Stimulated activated CD4-positive, alpha-beta T cell treated with anti-CD3 and anti-CD28 coated beads, Interleukin-4, amount 100 ng/mL, for 48 hours (primary cell): ENCODE measurements around the gene C1orf21.
"Not testable (repeated sequence)": the region's sequence is repeated elsewhere in the genome, so short reads cannot be mapped to it uniquely, and the experiment has no call there.

Experiments
- DNase-seq, 2 donors: peaks; one replicate each; pipeline ENCODE4 v3.0.0-alpha.2; 2020; ENCODE audit warnings: low read depth in 2 of 2

The C1orf21 gene, protein sequence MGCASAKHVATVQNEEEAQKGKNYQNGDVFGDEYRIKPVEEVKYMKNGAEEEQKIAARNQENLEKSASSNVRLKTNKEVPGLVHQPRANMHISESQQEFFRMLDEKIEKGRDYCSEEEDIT

DNA sequence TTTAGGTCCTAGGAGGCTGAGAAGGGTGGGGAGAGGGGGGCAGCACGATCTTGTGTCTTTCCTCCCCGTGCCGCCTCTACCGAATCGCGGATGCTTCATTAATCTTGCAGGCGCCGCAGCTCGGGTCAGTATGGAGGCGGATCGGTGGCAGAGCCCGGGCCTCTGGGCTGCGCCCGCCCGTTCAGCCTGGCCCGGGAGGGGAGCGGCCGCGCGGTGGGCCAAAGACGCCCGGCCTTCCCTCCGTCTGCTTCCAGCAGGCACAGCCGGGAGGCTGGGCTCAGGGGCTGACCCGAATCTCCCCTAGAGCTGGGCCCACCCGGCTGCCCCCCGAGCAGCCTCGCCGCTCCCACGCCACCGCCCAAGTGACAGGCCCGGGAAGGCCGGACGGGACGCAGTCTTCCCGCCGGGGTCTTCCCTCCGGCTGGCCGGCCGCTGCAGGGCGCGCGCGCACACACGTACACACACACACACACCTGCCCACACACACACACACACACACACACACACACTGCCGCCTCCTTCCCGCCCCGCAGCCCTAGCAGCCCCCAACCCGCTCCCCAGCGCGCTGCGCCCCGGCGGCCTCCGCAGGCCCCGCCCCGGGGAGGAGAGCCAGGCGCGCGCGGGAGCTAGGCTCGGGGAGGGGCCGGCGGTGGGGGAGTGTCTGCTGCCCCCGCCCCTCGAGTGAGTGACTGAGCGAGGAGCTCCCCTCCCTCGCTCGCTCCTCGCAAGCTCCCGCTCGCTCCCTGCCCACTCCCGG is at the start of gene C1orf21:
Gene C1orf21, plus strand, starts transcription at position 718 of the 757 bp plus-strand sequence. CDS start 90,481 bp downstream, outside the sequence.
- peak; percentile 62 to 72 for DNase-seq

DNA sequence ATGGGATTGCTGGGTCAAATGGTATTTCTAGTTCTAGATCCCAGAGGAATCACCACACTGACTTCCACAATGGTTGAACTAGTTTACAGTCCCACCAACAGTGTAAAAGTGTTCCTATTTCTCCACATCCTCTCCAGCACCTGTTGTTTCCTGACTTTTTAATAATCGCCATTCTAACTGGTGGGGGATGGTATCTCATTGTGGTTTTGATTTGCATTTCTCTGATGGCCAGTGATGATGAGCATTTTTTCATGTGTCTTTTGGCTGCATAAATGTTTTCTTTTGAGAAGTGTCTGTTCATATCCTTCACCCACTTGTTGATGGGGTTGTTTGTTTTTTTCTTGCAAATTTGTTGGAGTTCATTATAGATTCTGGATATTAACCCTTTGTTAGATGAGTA is 49.0 kb upstream of the C1orf21 start:
- DNase-seq: not testable (repeated sequence)

DNA sequence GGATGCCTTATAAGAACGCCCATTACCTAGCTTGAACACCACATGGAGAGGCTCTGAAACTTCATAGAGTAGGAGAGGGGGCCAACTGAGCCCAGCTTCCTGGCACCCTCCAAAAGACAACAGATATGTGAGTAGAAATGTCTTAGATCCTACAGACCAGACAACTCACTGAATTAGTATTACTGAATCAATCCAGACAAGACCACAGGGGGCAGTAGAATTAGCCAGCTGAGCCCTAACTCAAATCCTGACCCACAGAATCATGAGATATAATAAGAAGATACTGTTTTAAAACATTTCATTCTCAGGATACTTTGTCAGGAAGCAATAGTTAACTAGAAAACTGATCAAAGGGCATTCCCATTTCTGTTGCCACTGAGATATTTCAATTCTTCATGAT is 45.8 kb upstream of the C1orf21 start:
- DNase-seq: no peak

DNA sequence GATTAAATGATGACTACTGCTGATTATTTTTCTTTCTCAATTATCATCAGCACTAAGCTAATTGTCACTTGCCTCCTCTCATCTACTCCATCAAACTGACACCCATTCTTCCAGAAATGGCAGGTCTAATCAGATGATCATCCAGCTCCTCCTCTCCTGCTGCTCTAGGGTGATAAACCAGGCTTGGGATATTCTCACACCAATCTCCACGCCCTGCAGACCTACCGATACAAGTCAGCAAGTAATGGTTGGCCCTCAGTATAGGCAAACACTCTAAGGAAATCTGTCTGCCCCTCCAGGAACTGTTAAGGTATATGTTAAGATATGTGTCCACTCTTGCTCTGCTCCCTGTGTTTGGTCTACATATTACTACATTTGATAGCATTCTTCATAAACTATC is 36.3 kb upstream of the C1orf21 start:
- no peak for DNase-seq

DNA sequence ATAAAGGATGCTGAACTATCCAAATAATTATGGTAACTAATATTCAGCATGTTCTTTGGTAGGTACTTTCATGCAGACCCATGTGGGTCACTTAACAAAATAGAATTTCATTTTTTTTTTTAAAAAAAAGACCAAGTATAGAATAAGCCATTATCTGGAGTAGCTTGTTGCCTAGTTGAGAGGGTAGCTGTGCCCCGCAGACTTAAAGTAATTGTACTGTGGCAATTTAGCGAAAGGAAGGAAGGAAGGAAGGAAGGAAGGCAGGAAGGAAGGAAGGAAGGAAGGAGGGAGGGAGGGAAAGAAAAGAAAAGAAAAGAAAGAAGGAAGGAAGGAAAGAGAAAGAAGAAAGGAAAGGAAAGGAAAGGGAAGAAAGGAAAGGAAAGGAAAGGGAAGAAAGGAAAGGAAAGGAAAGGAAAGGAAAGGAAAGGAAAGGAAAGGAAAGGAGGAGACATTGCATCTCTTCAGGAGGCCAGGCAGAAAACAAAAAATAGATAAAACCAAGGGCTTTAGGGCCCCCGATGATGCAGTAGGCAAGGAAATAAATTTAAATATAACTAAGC is 35.3 kb upstream of the C1orf21 start:
- no peak for DNase-seq

DNA sequence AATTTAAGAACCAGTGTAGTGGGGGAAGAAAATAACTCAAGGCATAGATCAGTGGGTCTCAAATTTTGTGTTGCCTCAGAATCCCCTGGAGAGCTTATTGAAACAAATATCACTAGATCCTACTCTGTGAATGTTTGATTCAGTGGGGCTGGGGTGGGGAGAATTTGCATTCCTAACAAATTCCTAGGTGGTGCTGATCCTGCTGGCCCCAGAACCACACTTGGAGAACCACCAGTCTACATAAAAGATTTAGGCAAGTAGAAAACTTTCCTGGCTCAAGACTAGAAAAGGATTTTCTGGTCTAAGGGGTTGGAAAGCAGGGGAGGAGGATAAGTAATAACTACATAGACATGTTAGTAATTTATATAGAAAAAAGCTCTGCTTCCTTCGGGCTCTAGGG is 34.1 kb upstream of the C1orf21 start:
- DNase-seq: no peak

DNA sequence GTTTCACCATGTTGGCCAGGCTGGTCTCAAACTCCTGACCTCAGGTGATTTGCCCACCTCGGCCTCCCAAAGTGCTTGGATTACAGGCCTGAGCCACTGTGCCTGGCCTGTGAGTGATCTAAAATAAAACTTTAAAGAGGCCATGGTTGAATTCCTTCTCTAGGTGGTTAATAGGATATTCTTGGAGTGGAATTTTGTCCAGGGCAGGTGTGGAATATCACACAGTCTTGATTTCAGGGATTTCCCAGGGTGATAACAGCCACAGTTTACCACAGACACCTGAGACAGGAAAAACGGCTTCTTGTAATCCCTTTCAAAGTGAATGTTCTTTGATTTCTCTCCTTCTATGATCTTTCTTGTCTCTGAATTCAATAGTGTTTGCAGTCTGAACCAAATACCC is 32.1 kb upstream of the C1orf21 start:
- DNase-seq: no peak

DNA sequence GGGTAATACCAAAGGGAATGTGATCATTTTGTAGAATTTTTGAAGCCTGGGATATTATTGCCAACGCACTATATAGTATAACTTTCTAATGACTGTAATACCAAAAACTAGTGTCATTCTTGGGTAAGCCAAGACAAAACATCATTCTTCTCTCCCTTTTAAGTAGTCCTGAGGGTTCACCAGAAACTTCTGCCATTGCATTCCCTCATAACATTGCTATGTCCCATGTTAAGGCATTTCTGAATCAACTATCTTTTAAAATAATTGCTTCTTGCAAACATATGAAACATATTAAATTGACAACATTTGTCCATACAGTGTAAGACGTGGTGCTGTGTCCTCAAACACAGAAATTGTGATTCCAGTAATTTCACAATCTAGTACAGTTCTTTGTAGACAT is 29.9 kb upstream of the C1orf21 start:
- DNase-seq: no peak

DNA sequence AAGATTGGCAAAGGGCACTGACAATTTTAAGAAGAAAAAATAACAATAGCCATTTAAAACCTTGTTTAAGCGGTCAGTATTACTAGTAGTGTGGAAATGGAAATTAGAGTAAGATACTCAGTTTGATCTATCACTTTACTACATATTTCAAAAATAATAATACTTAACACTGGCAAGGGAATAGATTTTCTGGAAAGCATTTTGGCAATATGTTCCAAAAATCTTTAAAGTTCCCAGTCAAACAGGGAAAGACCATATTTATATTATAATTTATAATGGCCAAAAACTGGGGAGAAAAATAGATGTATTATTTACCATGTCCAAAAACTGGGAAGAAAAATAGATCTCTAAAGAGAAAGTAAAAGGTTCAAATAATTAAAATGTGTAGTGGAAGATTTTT is 28.6 kb upstream of the C1orf21 start:
- DNase-seq: no peak

DNA sequence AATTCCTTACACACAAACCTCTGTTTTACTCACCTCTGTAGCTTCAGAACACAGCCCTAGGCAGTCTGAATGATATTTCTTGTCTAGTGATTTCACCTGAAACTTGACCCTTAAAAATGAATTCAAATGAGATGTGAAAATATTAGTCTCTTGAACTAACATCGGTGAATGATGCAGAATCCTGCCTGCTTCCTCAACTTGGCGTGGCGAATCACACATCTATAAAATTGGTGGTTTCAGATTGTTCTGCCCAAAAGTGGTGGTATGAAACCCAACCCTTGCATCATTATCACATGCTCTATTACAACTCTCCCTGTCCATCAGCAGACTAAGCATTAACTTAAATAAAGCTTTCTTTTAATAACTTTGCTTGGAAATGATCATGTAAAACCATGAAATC is 26.9 kb upstream of the C1orf21 start:
- no peak for DNase-seq

DNA sequence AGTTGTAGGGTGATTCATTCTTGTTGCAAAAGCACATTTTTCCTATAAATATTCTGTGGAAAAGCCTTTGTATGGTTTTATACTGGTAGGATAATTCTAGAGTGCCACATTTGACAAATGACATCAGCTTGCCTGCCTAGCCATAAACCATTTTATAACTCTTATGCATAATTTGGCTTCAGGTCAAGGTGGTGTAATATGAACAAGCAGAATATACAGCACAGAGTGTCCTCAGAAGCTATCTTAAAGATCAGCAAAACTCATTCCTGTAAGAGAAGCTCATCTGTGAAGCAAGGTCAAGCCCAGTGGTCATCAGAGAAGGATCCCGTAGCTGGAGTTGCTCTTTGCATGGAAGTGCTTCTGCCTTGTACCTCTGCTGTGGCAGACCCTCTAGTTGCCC is 24.0 kb upstream of the C1orf21 start:
- no peak for DNase-seq

DNA sequence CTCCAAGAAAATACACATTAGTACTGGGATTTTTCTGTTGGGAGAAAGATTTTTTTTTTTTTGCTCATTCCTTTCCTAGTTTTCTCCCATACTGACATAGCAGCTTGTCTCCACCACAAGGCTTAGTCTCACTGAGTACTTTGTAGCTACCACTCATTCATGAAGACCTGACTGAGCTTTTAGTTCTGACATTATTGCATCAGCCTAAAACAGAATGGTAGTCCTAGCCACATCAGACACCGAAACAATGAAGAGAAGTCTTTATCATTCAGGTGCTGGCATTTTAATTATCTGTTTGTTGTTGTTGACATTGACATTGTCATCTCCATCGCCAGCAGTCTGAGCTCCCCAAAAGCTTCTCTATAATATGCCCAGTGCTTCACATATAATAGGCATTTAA is 21.1 kb upstream of the C1orf21 start:
- no peak for DNase-seq

DNA sequence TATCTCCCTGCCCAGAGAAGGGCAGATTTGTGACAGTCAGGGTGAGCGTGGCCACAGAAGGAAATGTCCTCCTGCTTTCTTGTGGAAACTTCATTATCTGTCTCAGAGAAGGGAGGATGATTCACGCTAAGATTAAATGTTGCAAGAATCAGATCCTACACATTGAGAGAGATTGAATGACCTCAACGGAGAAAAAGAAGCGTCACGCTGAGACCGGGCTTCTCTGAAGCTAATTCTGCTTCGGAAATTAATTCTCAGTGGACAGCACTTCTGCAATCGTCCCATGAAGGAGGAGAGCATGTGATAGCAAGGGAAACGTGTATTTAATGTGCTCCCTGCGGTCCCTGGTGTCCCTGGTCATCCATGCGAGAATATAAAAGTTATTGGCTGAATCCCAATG is 19.8 kb upstream of the C1orf21 start:
- DNase-seq: no peak

DNA sequence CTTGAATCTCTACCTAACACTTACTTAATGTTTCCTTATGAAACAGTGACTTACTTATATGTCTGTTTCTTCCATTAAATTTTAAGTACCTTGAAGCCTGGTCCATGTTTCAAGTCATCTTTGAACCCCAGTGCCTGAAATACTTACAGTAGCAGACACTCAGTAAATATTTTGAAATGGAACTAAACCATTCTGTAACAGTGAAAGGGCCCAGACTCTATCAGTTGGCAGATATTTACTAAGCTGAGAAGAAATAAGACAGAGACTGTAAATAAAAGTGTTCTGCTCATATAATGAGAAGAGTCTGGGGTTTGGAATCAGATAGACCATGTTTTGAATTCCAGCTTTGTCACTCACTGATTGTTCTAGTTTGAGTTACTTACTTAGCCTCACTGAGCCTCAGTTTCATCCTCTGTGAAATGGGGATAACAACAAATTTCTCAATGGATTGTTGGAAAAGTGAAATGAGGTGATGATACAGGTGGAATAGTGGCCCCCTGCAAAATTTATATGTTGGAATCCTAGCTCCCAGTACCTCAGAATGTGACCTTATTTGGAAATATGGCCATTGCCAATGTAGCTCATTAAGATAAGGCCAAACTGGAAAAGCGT is 19.3 kb upstream of the C1orf21 start:
- no peak for DNase-seq

DNA sequence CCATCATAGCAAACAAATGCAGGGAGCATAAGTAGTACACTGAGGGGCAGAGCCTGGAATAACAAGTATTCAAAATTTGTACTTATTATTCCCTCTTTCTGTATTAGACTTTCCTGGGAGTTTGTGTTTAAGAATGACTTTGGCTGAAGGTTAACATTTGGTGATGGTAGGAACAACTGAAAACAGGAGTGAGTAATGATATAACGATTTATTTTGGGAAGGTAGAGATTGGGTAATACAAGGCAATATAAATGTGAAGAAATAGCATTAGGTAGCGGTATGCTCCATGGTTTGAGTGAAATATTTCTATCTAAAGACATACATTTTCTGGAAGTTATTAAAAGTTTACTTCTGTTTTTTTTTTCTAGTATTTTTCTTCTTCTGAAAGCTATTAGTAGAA is 18.5 kb upstream of the C1orf21 start:
- no peak for DNase-seq

DNA sequence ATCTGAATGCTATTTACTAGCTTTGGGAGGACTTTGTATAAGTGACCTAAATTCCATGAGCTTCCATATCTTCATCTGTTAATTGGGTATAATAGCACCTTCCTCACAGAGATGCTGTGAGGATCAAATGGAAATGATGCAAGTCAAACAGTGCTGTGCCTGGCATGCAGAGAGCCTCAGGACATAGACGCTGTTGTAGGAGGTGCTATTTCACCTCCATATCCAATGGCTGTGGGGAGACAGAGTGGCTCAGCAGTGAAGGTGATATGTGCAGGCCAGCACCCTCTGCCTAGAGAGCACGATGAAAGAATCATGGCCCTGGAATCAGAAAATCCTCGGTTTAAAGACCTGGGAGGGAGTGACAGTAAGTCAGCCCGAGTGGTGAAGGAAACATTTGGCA is 16.0 kb upstream of the C1orf21 start:
- DNase-seq: no peak

DNA sequence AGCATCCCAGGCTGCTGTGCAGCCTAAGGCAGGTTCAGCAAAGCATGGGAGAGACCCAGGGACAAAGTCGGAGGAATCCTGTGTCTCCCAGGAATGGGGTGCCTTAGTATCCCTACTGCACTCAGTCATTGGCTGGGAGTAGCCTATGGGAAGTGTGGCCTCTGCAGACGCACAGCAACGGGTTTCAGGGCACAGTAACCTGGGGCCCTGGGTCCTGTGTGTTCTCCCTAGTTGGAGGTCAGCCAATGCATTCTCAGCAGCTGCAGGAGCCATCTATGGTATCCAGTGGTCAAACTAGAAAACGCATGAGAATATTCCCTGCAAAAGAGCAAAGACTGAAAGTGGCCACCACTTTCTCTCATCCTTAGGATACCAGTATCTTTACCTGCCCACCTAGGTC is 13.7 kb upstream of the C1orf21 start:
- no peak for DNase-seq

DNA sequence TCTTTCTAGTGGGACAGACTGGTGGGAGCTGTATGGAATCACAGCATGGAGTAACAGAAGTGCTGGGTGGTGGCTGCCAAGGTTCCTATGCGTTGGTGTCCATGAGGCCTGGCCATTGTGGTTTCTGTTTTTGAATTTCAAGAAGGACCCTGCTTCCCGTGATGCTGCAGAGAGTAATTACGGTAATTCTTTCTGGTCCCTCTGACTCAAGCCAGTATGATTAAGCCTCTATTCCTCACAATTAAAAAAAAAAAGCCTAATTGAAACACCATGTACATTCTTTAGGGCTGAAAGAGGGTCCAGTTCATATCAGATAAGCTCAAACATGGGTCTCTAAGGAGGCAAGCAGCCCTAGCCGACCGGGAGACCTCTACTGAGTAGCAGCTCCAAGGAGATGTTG is 10.5 kb upstream of the C1orf21 start:
- DNase-seq: no peak

DNA sequence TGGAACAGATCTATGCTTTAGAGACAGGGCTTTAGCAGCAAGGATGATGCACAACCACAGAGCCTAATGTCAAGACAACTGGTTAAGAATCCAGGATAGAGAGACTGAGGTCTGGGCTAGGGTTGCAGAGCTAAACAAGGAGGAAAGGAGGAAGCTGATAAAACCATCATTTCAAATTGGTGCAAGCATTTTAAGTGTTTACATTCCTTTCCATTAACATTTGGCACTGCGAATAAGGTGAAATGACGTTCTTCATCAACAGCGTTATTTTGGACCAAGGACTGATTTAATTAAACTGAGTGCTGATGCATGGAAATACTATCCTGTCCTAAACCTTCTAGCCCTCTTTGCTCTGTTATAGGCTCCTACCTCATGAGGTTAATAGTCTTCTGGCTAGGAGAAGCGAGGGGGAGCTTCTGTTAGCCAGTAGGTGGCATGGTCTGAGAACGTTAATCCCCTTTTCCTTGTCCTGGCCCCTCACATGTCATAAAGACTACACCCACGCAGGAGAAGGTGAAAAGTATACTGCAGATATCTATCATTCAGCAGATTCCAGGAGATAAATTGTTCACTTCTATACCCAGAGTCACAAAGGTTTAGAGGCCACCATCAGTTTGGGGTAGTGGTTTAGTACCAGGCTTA is 7.6 kb upstream of the C1orf21 start:
- DNase-seq: no peak

DNA sequence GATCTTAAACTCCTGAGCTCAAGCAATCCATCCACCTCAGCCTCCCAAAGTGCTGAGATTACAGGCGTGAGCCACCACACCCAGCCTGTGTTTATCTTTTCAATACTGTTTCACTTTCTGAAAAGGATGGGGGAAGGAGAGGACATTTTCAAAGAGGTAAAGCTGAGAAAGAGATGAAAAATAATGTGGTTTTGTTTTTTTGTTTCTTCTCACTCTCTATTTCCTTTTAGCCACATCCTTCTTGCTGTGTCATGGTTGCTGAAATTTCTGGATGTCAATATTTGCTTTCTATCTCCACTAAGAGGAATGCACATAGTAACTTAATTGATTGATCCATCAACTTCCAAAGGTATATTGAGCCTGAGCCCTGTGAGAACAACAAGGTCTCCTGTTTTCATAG is 6.4 kb upstream of the C1orf21 start:
- no peak for DNase-seq

DNA sequence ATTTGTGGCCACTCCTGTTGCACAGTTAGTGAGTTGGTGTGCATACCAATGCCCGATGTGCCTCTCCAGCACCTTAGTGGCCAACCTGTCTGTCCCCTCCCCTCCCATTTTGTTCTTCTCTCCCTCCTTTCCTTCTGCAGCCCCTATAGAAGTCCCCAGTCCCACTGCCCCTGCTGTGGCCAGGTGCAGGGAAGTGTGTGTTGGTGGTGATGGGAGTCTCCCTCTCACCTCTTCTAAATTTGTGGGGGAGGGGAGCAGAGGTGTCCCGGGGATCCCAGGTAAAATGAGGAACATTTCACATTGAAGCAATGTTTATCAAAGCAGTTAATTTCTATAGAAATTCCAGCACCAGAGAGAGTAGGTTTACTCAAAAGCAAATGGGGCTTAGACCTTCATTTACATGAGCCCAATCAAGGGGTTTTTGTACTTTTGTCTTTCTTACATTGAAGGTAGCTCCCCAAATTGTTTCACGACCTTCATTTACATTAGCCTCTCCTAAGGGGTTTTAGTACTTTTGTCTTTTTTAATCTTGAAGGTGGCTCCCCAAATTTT is 3.0 kb upstream of the C1orf21 start:
- no peak for DNase-seq

DNA sequence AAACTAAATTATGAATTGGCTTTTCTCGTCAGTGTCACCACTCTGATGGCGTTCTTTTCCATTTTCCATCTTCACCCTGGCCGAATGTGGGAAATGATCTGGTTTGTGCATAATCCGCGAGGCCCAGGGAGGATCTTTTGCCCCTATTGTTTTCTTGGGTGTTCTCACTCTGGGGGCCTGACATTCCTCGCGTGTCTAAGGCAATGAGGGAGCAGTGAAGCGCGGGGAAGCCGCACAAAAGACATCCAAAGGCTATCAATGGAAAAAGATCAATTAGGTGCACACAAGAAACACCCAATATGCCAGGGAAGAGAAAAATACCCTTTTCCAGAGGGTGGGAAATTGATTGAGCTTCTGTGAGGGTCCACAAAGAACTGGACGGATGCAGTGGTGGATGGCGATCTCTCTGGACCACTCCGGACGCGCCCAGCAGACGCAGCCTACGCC is 941 bp upstream of the C1orf21 start:
- no peak for DNase-seq
